AG09319 (cell line): ENCODE results near the gene MPND.
"Not testable (repeated sequence)": the region's sequence is repeated elsewhere in the genome, so short reads cannot be mapped to it uniquely, and the experiment has no call there.

ENCODE experiments used
- DNase-seq: peaks from one replicate; pipeline ENCODE4 v3.0.0-alpha.2; 2010; ENCODE audit warnings: low read depth; ENCODE audit errors: extremely low read depth
- CTCF ChIP-seq: IDR thresholded peaks from 2 replicates; pipeline ENCODE4 v1.5.1; 2011; ENCODE audit warnings: low read depth, mild to moderate bottlenecking, inconsistent platforms, low read length, moderate library complexity

The MPND gene

DNA sequence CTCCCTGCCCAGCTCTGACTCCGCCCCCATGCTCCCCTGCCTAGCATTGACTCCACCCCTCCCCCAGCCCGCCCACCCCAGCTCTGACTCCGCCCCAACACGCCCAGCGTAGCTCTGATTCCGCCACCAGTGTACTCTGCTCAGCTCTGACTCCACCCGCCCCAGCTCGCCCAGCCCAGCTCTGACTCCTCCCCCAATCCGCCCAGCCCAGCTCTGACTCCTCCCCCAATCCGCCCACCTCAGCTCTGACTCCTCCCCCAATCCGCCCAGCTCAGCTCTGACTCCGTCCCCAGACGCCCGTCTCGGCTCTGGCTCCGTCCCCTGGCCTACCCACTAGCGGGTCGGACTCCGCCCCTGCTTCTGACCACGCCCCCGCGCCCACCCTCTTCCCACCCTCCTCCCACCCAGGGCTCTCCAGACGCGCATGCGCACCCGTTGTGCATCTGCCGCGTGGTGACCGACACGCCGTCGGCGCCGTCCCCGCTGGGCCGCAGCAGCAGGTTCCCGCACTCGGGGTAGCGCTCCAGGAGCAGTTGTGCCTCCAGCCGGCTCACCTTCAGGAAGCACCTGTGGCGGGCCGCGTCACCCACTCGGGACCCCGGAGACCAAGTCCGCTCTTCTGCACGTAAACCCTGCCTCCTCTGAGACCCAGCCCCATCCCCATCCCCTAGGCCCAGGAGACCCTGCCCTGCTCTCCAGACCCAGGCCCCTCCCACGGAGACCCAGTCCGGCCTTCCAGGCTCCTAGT lies 14.9 kb upstream of the MPND start:
- peak; percentile 66 for DNase-seq
- TF ChIP-seq CTCF: no peak

- DNase-seq: not testable (repeated sequence)
Measured at GRCh38 chr19:4328991-4329681, 14.2 kb upstream of the MPND start.

DNA sequence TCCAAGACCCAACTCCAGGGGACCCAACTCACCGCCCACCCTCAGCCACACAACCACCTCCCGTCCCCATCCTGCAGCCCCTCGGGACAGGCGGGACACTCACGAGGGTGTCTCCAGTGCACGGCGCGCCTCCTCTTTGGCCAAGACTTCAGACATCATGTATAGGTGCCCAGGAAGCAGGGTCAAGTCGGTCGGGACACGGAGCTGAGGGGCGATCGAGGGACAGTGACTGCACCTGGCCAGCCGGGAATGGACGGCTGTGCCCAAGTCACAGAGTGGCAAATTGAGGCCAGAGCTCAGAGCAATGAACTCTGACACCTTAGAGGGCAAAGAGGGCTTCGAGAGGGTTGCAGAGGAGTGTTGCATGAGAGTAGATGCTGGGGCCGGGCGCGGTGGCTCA lies 13.5 kb upstream of the MPND start:
- no peak for DNase-seq
- TF ChIP-seq CTCF: no peak

DNA sequence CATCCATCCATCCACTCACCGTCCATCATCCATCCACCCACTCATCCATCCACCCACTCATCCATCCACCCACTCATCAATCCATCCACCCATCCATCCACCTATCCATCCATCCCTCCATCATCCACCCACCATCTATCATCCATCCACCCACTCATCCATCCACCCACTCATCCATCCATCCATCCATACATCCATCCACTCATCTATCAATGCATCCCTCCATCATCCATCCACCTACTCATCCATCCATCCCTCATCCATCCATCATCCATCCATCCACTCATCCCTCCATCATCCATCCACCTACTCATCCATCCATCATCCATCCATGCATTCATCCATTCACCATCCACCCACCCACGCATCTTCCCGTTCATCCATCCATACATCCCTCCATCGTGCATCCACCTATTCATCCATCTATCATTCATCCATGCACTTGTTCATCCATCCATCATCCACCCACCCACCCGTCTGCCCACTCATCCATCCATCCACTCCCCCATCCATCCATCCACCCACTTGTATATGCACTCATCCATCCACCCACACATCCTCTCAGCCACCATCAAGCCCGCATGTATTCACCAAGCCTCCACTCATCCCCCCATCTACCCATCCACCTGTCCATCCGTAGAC lies 8.3 kb upstream of the MPND start:
- TF ChIP-seq CTCF: no peak
- DNase-seq: no peak

GRCh38 chr19:4337906-4338440 lies 5.4 kb upstream of the MPND start:
- DNase-seq: no peak
- no peak for TF ChIP-seq CTCF

GRCh38 chr19:4338441-4339355 lies 4.7 kb upstream of the MPND start, which contains the start of gene STAP2:
STAP2 (minus strand) TSS chr19:4338827; CDS start chr19:4338753, 74 bp downstream.
- DNase-seq: no peak
- TF ChIP-seq CTCF: no peak

GRCh38 chr19:4342314-4342614 lies 1.1 kb upstream of the MPND start:
- DNase-seq: no peak
- no peak for TF ChIP-seq CTCF
